Measurements from ENCODE around the gene WBP1L. TPM values are rescaled to one million over a fixed set of nuclear protein-coding genes. Genes with fewer than 3 reads are reported as not detected.

WBP1L gene
- total RNA-seq, 1 donor from 2014 or later = 29.6 TPM

DNA sequence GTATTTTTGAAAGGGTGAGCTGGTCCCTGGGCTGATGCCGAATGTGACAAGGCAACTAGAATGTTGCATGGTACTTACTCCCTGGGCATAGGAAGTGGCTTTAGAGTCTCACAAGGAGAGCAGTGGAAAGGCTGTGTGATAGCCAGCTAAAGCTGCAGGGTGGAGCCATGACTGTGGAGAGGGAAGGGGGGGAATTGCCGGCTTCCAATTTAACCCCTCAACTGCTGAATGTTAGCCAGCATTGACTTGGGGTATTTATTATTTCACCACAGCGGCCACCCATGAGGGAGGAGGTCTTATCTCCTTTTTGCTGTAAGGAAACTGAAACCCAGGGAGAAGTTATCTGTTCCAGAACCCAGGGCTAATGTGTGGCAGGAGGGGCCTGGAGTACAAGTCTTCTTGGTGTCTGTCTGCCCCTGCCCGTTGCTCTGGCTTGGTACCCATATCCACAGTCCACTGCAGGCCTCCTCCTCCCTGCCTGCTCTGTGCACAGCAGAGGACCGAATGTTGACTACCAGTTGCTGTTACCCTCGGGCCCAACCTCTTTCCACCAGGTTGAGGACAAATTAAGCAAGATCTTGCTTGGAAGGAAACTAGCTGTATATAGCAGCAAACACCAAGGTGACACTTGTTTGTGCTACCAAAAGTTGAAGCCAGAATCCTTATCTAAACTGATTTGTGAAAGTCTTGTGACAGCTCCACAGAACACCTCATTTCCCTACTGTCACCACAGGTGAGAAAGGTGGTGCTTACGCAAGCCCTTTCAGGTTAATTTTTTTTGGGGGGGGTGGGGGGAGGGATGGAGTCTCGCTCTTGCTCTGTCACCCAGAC is 37.6 kb downstream of the WBP1L start:
- H3K36me3 Mint-ChIP-seq (ENCODE audit: unreplicated experiment) = no peaks in the 10 kb centered on the region
- peaks cover 11% of the 10 kb centered on the region for H3K27me3 Mint-ChIP-seq (ENCODE audit: unreplicated experiment)
- H3K4me3 Mint-ChIP-seq (ENCODE audit: unreplicated experiment) = no peak overlapping the region
- DNase-seq = no peak
- H3K4me1 Mint-ChIP-seq (ENCODE audit: low read depth, unreplicated experiment) = peaks cover 12% of the 10 kb centered on the region
- no peak overlapping the region for H3K27ac Mint-ChIP-seq (ENCODE audit: unreplicated experiment)
- H3K9me3 Mint-ChIP-seq (ENCODE audit: unreplicated experiment) = peaks cover 3% of the 10 kb centered on the region
- TF ChIP-seq, protein P1, sequence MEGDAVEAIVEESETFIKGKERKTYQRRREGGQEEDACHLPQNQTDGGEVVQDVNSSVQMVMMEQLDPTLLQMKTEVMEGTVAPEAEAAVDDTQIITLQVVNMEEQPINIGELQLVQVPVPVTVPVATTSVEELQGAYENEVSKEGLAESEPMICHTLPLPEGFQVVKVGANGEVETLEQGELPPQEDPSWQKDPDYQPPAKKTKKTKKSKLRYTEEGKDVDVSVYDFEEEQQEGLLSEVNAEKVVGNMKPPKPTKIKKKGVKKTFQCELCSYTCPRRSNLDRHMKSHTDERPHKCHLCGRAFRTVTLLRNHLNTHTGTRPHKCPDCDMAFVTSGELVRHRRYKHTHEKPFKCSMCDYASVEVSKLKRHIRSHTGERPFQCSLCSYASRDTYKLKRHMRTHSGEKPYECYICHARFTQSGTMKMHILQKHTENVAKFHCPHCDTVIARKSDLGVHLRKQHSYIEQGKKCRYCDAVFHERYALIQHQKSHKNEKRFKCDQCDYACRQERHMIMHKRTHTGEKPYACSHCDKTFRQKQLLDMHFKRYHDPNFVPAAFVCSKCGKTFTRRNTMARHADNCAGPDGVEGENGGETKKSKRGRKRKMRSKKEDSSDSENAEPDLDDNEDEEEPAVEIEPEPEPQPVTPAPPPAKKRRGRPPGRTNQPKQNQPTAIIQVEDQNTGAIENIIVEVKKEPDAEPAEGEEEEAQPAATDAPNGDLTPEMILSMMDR (IDR thresholded peaks at IDR 0.05; ENCODE audit: partially characterized antibody, unreplicated experiment) = no peak

DNA sequence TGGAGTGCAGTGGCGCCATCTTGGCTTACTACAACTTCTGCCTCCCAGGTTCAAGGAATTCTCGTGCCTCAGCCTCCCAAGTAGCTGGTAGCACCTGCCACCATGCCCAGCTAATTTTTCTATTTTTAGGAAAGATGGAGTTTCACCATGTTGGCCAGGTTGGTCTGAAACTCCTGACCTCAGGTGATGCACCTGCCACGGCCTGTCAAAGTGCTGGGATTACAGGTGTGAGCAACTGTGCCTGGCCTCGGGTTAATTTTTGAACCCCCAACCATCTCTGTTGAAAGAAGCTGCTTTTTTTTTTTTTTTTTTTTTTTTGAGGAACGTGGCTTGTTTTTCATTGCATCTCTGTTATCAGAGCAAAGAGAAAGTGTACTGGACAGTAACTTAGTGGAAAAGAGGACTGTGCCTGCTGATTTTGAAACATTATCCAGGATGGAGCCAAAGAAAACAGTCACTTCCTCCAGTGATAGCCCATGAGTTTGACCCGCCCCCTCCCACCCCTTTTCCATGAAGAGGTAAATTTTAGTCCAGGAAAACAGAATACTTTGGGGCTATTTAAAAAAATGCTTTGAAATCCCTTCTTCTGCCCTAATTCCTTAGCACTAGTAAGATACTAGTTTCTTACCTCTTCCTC is 38.3 kb downstream of the WBP1L start:
- no peak overlapping the region for H3K27ac Mint-ChIP-seq (ENCODE audit: unreplicated experiment)
- peaks cover 6% of the 10 kb centered on the region for H3K4me1 Mint-ChIP-seq (ENCODE audit: low read depth, unreplicated experiment)
- peaks cover 3% of the 10 kb centered on the region for H3K9me3 Mint-ChIP-seq (ENCODE audit: unreplicated experiment)
- no peaks in the 10 kb centered on the region for H3K36me3 Mint-ChIP-seq (ENCODE audit: unreplicated experiment)
- no peak overlapping the region for H3K4me3 Mint-ChIP-seq (ENCODE audit: unreplicated experiment)
- no peak for DNase-seq
- peaks cover 11% of the 10 kb centered on the region for H3K27me3 Mint-ChIP-seq (ENCODE audit: unreplicated experiment)
- TF ChIP-seq, protein P1 (IDR thresholded peaks at IDR 0.05; ENCODE audit: partially characterized antibody, unreplicated experiment) = no peak

- Mint-ChIP-seq H3K4me3 (ENCODE audit: unreplicated experiment) (no peak overlapping the region), H3K9me3 (ENCODE audit: unreplicated experiment) (no peaks in the 10 kb centered on the region), H3K4me1 (ENCODE audit: low read depth, unreplicated experiment) (peaks cover 5% of the 10 kb centered on the region), H3K36me3 (ENCODE audit: unreplicated experiment) (no peaks in the 10 kb centered on the region), H3K27me3 (ENCODE audit: unreplicated experiment) (peaks cover 11% of the 10 kb centered on the region), H3K27ac (ENCODE audit: unreplicated experiment) (no peak overlapping the region)
- TF ChIP-seq, protein P1 (IDR thresholded peaks at IDR 0.05; ENCODE audit: partially characterized antibody, unreplicated experiment) = no peak
- no peak for DNase-seq
These were observed 39.2 kb downstream of the WBP1L start for GRCh38 chr10:102782673-102783551.

DNA sequence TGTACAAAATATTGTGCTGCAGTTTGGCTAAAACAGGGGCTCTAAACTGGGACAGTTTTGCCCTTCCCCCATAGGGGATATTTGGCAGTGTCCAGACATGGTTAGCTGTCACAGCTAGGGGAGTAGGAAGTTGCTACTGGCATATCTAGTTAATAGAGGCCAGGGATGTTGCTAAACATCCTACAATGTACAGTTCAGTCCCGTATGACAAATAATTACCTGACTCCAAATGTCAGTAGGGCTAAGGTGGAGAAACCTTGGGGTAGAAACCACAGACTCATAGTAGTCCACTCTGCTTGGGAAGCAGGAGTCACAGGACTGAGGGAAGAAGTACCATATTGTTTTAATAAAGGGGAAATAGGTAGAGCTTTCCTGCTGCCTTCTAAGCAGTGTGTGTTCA is 39.8 kb downstream of the WBP1L start:
- Mint-ChIP-seq H3K4me1 (ENCODE audit: low read depth, unreplicated experiment) (peaks cover 5% of the 10 kb centered on the region), H3K27me3 (ENCODE audit: unreplicated experiment) (peaks cover 5% of the 10 kb centered on the region), H3K27ac (ENCODE audit: unreplicated experiment) (no peak overlapping the region), H3K36me3 (ENCODE audit: unreplicated experiment) (no peaks in the 10 kb centered on the region), H3K9me3 (ENCODE audit: unreplicated experiment) (no peaks in the 10 kb centered on the region), H3K4me3 (ENCODE audit: unreplicated experiment) (no peak overlapping the region)
- TF ChIP-seq, protein P1 (IDR thresholded peaks at IDR 0.05; ENCODE audit: partially characterized antibody, unreplicated experiment) = no peak
- DNase-seq = no peak

Data from glutamatergic neuron (in vitro differentiated cells).